Type B pancreatic cell (in vitro differentiated cells): ENCODE measurements around the gene MPHOSPH9. TPM values are rescaled to one million over a fixed set of nuclear protein-coding genes. Genes with fewer than 3 reads are reported as not detected.

Experiments used
- DNase-seq: peaks from one replicate; pipeline ENCODE4 v3.0.0; 2021; ENCODE audit warnings: mixed read lengths; ENCODE audit not compliant: unreplicated experiment; ENCODE audit errors: extremely low spot score
- H3K27ac Mint-ChIP-seq: 2 replicates; pipeline ENCODE4 v1.8.0; 2021; ENCODE audit warnings: mild to moderate bottlenecking, mixed read lengths
- H3K27me3 Mint-ChIP-seq: 2 replicates; pipeline ENCODE4 v1.8.0; 2021; ENCODE audit warnings: mixed read lengths
- H3K36me3 Mint-ChIP-seq: 2 replicates; pipeline ENCODE4 v1.8.0; 2021; ENCODE audit warnings: mixed read lengths
- H3K4me1 Mint-ChIP-seq: one replicate; pipeline ENCODE4 v1.8.0; 2021; ENCODE audit warnings: mixed read lengths; ENCODE audit not compliant: unreplicated experiment
- H3K4me3 Mint-ChIP-seq: 2 replicates; pipeline ENCODE4 v1.8.0; 2021; ENCODE audit warnings: mild to moderate bottlenecking, mixed read lengths
- H3K9me3 Mint-ChIP-seq: 2 replicates; pipeline ENCODE4 v1.8.0; 2021; ENCODE audit warnings: mixed read lengths
- total RNA-seq: library from RNA; stranded (reverse); gene quantifications from 2 replicates; pipeline ENCODE4 v1.2.1, GENCODE V29; 2021; ENCODE audit warnings: low replicate concordance
- TF ChIP-seq, protein P1 (sequence below): fragments of 200-600 bp; sonication (generic); conservative IDR thresholded peaks from 2 replicates; pipeline ENCODE4 v1.5.0; 2021; ENCODE audit warnings: antibody characterized with exemption, mild to moderate bottlenecking

MPHOSPH9 gene
- total RNA-seq, 1 donor from 2014 or later: 52.3 TPM

DNA sequence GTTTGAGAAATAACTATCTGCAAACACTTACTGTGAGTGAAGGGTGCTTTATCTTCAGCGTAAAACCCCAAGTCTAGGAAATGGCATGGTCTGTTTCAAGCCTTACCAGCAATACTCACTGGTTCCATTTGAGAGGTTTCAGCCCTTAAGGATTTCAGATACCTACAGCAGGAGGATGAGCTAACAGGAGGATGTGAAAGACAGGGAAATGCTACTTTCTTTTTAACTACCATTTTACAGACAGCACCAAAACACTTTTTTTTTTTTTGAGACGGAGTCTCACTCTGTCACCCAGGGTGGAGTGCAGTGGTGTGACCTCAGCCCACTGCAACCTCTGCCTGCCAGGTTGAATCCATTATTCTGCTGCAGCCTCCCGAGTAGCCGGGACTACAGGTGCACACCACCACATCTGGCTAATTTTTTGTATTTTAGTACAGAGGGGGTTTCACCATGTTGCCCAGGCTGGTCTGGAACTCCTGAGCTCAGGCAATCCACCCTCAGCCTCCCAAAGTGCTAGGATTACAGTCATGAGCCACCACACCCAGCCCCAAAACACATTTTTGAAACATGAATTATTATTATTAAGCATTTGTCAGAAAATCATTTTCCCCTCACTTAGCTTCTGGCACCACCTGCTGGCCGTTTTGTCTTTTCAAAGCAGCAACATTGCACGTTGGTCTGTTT is 4.8 kb upstream of the MPHOSPH9 start:
- H3K27ac Mint-ChIP-seq: peak overlapping the region; percentile 58
- TF ChIP-seq, protein P1, sequence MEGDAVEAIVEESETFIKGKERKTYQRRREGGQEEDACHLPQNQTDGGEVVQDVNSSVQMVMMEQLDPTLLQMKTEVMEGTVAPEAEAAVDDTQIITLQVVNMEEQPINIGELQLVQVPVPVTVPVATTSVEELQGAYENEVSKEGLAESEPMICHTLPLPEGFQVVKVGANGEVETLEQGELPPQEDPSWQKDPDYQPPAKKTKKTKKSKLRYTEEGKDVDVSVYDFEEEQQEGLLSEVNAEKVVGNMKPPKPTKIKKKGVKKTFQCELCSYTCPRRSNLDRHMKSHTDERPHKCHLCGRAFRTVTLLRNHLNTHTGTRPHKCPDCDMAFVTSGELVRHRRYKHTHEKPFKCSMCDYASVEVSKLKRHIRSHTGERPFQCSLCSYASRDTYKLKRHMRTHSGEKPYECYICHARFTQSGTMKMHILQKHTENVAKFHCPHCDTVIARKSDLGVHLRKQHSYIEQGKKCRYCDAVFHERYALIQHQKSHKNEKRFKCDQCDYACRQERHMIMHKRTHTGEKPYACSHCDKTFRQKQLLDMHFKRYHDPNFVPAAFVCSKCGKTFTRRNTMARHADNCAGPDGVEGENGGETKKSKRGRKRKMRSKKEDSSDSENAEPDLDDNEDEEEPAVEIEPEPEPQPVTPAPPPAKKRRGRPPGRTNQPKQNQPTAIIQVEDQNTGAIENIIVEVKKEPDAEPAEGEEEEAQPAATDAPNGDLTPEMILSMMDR: peak; percentile 83

GRCh38 chr12:123233505-123234308 is 766 bp upstream of the MPHOSPH9 start:
- H3K27me3 Mint-ChIP-seq: no peaks in the 10 kb centered on the region

More for the DNA sequence above, 4.8 kb upstream of the MPHOSPH9 start:
- H3K9me3 Mint-ChIP-seq: no peaks in the 10 kb centered on the region
- no peaks in the 10 kb centered on the region for H3K27me3 Mint-ChIP-seq
- H3K4me3 Mint-ChIP-seq: peak overlapping the region; percentile 26
- peaks cover 14% of the 10 kb centered on the region for H3K36me3 Mint-ChIP-seq
- no peak for DNase-seq
- H3K4me1 Mint-ChIP-seq: peaks cover 27% of the 10 kb centered on the region

DNA sequence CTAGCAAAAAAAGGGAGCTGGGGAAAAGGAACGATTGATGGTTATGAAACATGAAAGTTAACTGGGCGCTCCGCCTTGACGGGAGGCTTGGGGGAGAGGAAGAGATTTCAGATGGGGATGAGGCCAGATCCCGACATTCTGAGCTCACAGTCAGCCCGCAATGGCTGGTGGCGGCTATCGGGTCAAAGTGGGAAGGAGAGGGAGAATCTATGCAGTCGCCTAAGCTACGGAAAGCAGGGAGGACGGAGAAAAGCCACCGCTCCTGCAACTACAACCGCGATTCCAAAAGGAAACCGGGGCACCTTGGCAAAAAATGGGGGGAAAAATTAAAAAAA is 502 bp downstream of the MPHOSPH9 start:
- peaks cover 12% of the 10 kb centered on the region for H3K4me1 Mint-ChIP-seq
- H3K27me3 Mint-ChIP-seq: no peaks in the 10 kb centered on the region
- H3K4me3 Mint-ChIP-seq: peak overlapping the region; percentile 98
- no peaks in the 10 kb centered on the region for H3K9me3 Mint-ChIP-seq
- TF ChIP-seq, protein P1: no peak
- DNase-seq: no peak
- H3K27ac Mint-ChIP-seq: peak overlapping the region; percentile 96
- H3K36me3 Mint-ChIP-seq: peaks cover 8% of the 10 kb centered on the region

More at GRCh38 chr12:123233505-123234308, 766 bp upstream of the MPHOSPH9 start:
- TF ChIP-seq, protein P1: no peak
- Mint-ChIP-seq H3K27ac (peak overlapping the region; percentile 96), H3K36me3 (peaks cover 8% of the 10 kb centered on the region), H3K9me3 (no peaks in the 10 kb centered on the region), H3K4me1 (peaks cover 14% of the 10 kb centered on the region), H3K4me3 (peak overlapping the region; percentile 98)
- no peak for DNase-seq

DNA sequence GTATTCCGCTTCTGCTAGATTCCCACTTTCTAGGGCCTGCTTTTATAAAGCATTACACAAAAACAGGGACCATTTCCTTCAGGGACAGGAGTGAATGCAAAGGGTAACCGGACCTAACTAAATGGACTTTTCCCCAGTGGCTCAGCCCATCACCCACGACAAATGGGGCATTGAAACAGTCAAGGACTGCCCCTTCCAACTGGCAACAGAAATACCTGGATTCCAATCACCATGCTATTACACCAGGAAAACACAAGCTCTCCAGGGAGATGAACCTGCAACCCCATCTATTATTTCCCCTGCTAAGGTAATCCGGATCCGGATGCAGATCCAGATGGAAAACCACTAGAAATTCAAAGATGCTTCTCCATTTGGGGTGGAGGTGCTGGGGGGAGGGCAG is 1.0 kb downstream of the MPHOSPH9 start:
- Mint-ChIP-seq H3K4me1 (peaks cover 11% of the 10 kb centered on the region), H3K9me3 (no peaks in the 10 kb centered on the region), H3K4me3 (peak overlapping the region; percentile 98), H3K27me3 (no peaks in the 10 kb centered on the region), H3K27ac (peak overlapping the region; percentile 96), H3K36me3 (peaks cover 8% of the 10 kb centered on the region)
- TF ChIP-seq, protein P1: no peak
- DNase-seq: no peak

DNA sequence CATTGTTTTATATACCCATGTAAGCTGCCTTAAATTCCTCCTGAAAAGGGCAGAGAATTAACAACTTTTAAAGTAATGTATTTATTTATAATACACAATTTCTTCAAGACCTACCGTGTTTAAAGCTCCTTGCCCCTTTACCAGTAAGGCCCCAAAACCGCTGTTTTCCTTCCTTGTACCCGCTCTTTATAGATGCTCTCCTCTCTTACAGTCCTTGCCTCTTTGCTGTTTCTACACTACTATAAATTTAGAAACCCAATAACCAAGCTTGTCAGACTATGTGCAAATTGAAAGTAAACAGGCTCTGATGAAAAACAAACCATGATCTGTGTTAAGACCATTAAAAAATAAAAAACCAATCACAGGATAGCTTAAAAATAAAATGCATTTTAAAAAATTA is 3.9 kb downstream of the MPHOSPH9 start:
- peaks cover 4% of the 10 kb centered on the region for H3K36me3 Mint-ChIP-seq
- TF ChIP-seq, protein P1: no peak
- no peak overlapping the region for H3K27ac Mint-ChIP-seq
- H3K27me3 Mint-ChIP-seq: no peaks in the 10 kb centered on the region
- no peak overlapping the region for H3K4me3 Mint-ChIP-seq
- peaks cover 6% of the 10 kb centered on the region for H3K4me1 Mint-ChIP-seq
- H3K9me3 Mint-ChIP-seq: no peaks in the 10 kb centered on the region
- no peak for DNase-seq
